H9 (cell line): ENCODE results near the gene ACMSD. TPM values are rescaled to one million over a fixed set of nuclear protein-coding genes. Genes with fewer than 3 reads are reported as not detected.

Source experiments
- DNase-seq: peaks from one replicate; pipeline ENCODE4 v3.0.0-alpha.2; 2017
- H2AFZ ChIP-seq: one replicate; pipeline ENCODE4 v1.6.1; 2013; ENCODE audit warnings: mild to moderate bottlenecking, low read length, control low read depth, moderate library complexity
- H2AK5ac ChIP-seq: 2 replicates; pipeline ENCODE4 v1.6.1; 2013; ENCODE audit warnings: low read length, control low read depth, mixed read lengths; ENCODE audit not compliant: insufficient read length
- H2BK120ac ChIP-seq: one replicate; pipeline ENCODE4 v1.6.1; 2013; ENCODE audit warnings: low read depth, mild to moderate bottlenecking, low read length, control low read depth, inconsistent platforms; ENCODE audit not compliant: poor library complexity, severe bottlenecking
- H2BK12ac ChIP-seq: 2 replicates; pipeline ENCODE4 v1.6.1; 2013; ENCODE audit warnings: low read length, control low read depth, mixed read lengths, low read depth; ENCODE audit not compliant: insufficient read length
- H2BK15ac ChIP-seq: 2 replicates; pipeline ENCODE4 v1.6.1; 2013; ENCODE audit warnings: low read depth, low read length, control low read depth
- H2BK20ac ChIP-seq: one replicate; pipeline ENCODE4 v1.6.1; 2013; ENCODE audit warnings: low read depth, mild to moderate bottlenecking, low read length, control low read depth, inconsistent platforms; ENCODE audit not compliant: poor library complexity, severe bottlenecking
- H2BK5ac ChIP-seq: 2 replicates; pipeline ENCODE4 v1.6.1; 2013; ENCODE audit warnings: low read length, control low read depth, mixed read lengths; ENCODE audit not compliant: insufficient read length
- H3K14ac ChIP-seq: 2 replicates; pipeline ENCODE4 v1.6.1; 2013; ENCODE audit warnings: low read length, control low read depth; ENCODE audit not compliant: insufficient read depth
- H3K18ac ChIP-seq: 2 replicates; pipeline ENCODE4 v1.6.1; 2013; ENCODE audit warnings: low read depth, mild to moderate bottlenecking, mixed read lengths, low read length, control low read depth; ENCODE audit not compliant: insufficient read length
- H3K23ac ChIP-seq: 2 replicates; pipeline ENCODE4 v1.6.1; 2013; ENCODE audit warnings: low read length, control low read depth, mixed read lengths, low read depth; ENCODE audit not compliant: insufficient read length
- H3K23me2 ChIP-seq: 2 replicates; pipeline ENCODE4 v1.6.1; 2013; ENCODE audit warnings: low read depth, mild to moderate bottlenecking, mixed read lengths, low read length, control low read depth; ENCODE audit not compliant: insufficient read length, poor library complexity, severe bottlenecking
- H3K27ac ChIP-seq: 2 replicates; pipeline ENCODE4 v1.5.1; 2013; ENCODE audit warnings: low read length, control low read depth, mixed read lengths, low read depth; ENCODE audit not compliant: insufficient read length
- H3K27me3 ChIP-seq: 2 replicates; pipeline ENCODE4 v1.6.1; 2013; ENCODE audit warnings: low read length, control low read depth, inconsistent platforms; ENCODE audit not compliant: insufficient read depth
- H3K4ac ChIP-seq: 2 replicates; pipeline ENCODE4 v1.6.1; 2013; ENCODE audit warnings: low read depth, mild to moderate bottlenecking, control low read depth, inconsistent platforms, low read length, moderate library complexity
- H3K4me1 ChIP-seq: 2 replicates; pipeline ENCODE4 v1.6.1; 2013; ENCODE audit warnings: low read length, control low read depth, inconsistent platforms; ENCODE audit not compliant: insufficient read depth
- H3K4me2 ChIP-seq: 2 replicates; pipeline ENCODE4 v1.6.1; 2013; ENCODE audit warnings: low read length, control low read depth, mixed read lengths; ENCODE audit not compliant: insufficient read length, insufficient read depth
- H3K56ac ChIP-seq: 2 replicates; pipeline ENCODE4 v1.6.1; 2013; ENCODE audit warnings: low read depth, mild to moderate bottlenecking, mixed read lengths, low read length, control low read depth; ENCODE audit not compliant: insufficient read length
- H3K79me1 ChIP-seq: 2 replicates; pipeline ENCODE4 v1.6.1; 2013; ENCODE audit warnings: low read depth, mild to moderate bottlenecking, moderate library complexity, low read length, control low read depth, inconsistent platforms; ENCODE audit not compliant: insufficient read depth, poor library complexity, severe bottlenecking
- H3K79me2 ChIP-seq: 2 replicates; pipeline ENCODE4 v1.6.1; 2013; ENCODE audit warnings: low read length, control low read depth, inconsistent platforms; ENCODE audit not compliant: insufficient read depth
- H3K9ac ChIP-seq: 2 replicates; pipeline ENCODE4 v1.6.1; 2013; ENCODE audit warnings: low read length, control low read depth, mixed read lengths; ENCODE audit not compliant: insufficient read length; ENCODE audit errors: extremely low read depth
- H3K9me3 ChIP-seq: one replicate; pipeline ENCODE4 v1.6.1; 2013; ENCODE audit warnings: low read depth, low read length, inconsistent platforms; ENCODE audit not compliant: control insufficient read depth
- H3T11ph ChIP-seq: one replicate; pipeline ENCODE4 v1.6.1; 2013; ENCODE audit warnings: mild to moderate bottlenecking, low read length, control low read depth, inconsistent platforms
- H4K20me1 ChIP-seq: one replicate; pipeline ENCODE4 v1.6.1; 2013; ENCODE audit not compliant: control insufficient read depth, insufficient read length, insufficient read depth
- H4K5ac ChIP-seq: 2 replicates; pipeline ENCODE4 v1.6.1; 2013; ENCODE audit warnings: low read depth, mild to moderate bottlenecking, mixed read lengths, low read length, control low read depth; ENCODE audit not compliant: insufficient read length
- H4K8ac ChIP-seq: replicated peaks from 2 replicates; pipeline ENCODE4 v1.6.1; 2013; ENCODE audit warnings: low read length, control low read depth, mixed read lengths, low read depth; ENCODE audit not compliant: insufficient read length
- H4K91ac ChIP-seq: 2 replicates; pipeline ENCODE4 v1.6.1; 2013; ENCODE audit warnings: low read depth, mild to moderate bottlenecking, moderate library complexity, mixed read lengths, low read length, control low read depth; ENCODE audit not compliant: insufficient read length
- H3K27ac Mint-ChIP-seq, 3 experiments: 2 replicates in 2 of 3; 3 replicates in 1 of 3; pipeline ENCODE4 v1.8.0; 2020 to 2021; ENCODE audit warnings: mixed read lengths in 3 of 3, mild to moderate bottlenecking in 1 of 3, moderate library complexity in 1 of 3
- H3K27me3 Mint-ChIP-seq: 2 replicates; pipeline ENCODE4 v1.8.0; 2021; ENCODE audit warnings: low read depth, mild to moderate bottlenecking, moderate library complexity, mixed read lengths
- H3K36me3 Mint-ChIP-seq, 3 experiments: 2 replicates in 2 of 3; 3 replicates in 1 of 3; pipeline ENCODE4 v1.8.0; 2020 to 2021; ENCODE audit warnings: low read depth in 3 of 3, mixed read lengths in 3 of 3; ENCODE audit not compliant: insufficient read depth in 1 of 3
- H3K4me1 Mint-ChIP-seq, 2 experiments: 2 replicates each; pipeline ENCODE4 v1.8.0; 2020; ENCODE audit warnings: mixed read lengths in 2 of 2
- H3K4me3 Mint-ChIP-seq, 2 experiments: 2 replicates in 1 of 2; 3 replicates in 1 of 2; pipeline ENCODE4 v1.8.0; 2020 to 2021; ENCODE audit warnings: mild to moderate bottlenecking in 2 of 2, mixed read lengths in 2 of 2, moderate library complexity in 1 of 2
- H3K9me3 Mint-ChIP-seq, 2 experiments: 2 replicates in 1 of 2; 3 replicates in 1 of 2; pipeline ENCODE4 v1.8.0; 2020; ENCODE audit warnings: mild to moderate bottlenecking in 2 of 2, mixed read lengths in 2 of 2, moderate library complexity in 1 of 2
- WGBS: extraction: QIAGEN DNeasy Blood & Tissue Kit; methylation state at CpG from one replicate; pipeline ENCODE4 v1.1.7; 2013; ENCODE audit warnings: missing lambda C conversion rate, low lambda C conversion rate, mixed read lengths; ENCODE audit not compliant: insufficient read length; ENCODE audit errors: extremely low coverage; 5-methylcytosine and 5-hydroxymethylcytosine counted together
- total RNA-seq: library from RNA; stranded (reverse); gene quantifications from 2 replicates; pipeline ENCODE4 v1.2.1, GENCODE V29; 2021
- TF ChIP-seq, protein P1 (sequence below): fragments of 200-600 bp; sonication (generic); conservative IDR thresholded peaks from 3 replicates; pipeline ENCODE4 v1.8.0; 2021; ENCODE audit warnings: antibody characterized with exemption, mild to moderate bottlenecking

Gene ACMSD
- total RNA-seq, 1 experiment from 2014 or later = not detected

GRCh38 chr2:134815741-134816140 is 22.7 kb upstream of the ACMSD start:
- H3K27me3 ChIP-seq = no peaks in the 10 kb centered on the region
- H3K4me1 ChIP-seq = no peaks in the 10 kb centered on the region
- no peak overlapping the region for H2BK120ac ChIP-seq
- H3K27me3 Mint-ChIP-seq = peaks cover 1% of the 10 kb centered on the region
- no peak overlapping the region for H4K8ac ChIP-seq
- H2AFZ ChIP-seq = no peak overlapping the region
- H2AK5ac ChIP-seq = no peak overlapping the region
- no peaks in the 10 kb centered on the region for H3K4me1 Mint-ChIP-seq
- no peak overlapping the region for H2BK12ac ChIP-seq
- H4K5ac ChIP-seq = no peak overlapping the region
- no peak overlapping the region for H2BK5ac ChIP-seq
- H3K27ac Mint-ChIP-seq = no peak overlapping the region
- H3K36me3 Mint-ChIP-seq = peaks cover 7 to 13% (median 12%) of the 10 kb centered on the region in 3 experiments
- no peak overlapping the region for H3T11ph ChIP-seq
- no peak overlapping the region for H3K23ac ChIP-seq
- no peak overlapping the region for H3K14ac ChIP-seq
- H3K56ac ChIP-seq = no peak overlapping the region
- no peak overlapping the region for H2BK15ac ChIP-seq
- WGBS = no CpG with 5 or more reads among the region's 1 CpG
- H4K91ac ChIP-seq = no peak overlapping the region
- H2BK20ac ChIP-seq = no peak overlapping the region
- H3K4me3 Mint-ChIP-seq = no peak overlapping the region
- H3K23me2 ChIP-seq = no peaks in the 10 kb centered on the region
- no peaks in the 10 kb centered on the region for H4K20me1 ChIP-seq
- no peak for DNase-seq
- no peak overlapping the region for H3K9ac ChIP-seq
- H3K79me2 ChIP-seq = no peaks in the 10 kb centered on the region
- H3K4ac ChIP-seq = no peak overlapping the region
- no peak overlapping the region for H3K27ac ChIP-seq
- no peak overlapping the region for H3K18ac ChIP-seq
- TF ChIP-seq, protein P1, sequence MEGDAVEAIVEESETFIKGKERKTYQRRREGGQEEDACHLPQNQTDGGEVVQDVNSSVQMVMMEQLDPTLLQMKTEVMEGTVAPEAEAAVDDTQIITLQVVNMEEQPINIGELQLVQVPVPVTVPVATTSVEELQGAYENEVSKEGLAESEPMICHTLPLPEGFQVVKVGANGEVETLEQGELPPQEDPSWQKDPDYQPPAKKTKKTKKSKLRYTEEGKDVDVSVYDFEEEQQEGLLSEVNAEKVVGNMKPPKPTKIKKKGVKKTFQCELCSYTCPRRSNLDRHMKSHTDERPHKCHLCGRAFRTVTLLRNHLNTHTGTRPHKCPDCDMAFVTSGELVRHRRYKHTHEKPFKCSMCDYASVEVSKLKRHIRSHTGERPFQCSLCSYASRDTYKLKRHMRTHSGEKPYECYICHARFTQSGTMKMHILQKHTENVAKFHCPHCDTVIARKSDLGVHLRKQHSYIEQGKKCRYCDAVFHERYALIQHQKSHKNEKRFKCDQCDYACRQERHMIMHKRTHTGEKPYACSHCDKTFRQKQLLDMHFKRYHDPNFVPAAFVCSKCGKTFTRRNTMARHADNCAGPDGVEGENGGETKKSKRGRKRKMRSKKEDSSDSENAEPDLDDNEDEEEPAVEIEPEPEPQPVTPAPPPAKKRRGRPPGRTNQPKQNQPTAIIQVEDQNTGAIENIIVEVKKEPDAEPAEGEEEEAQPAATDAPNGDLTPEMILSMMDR = no peak
- no peaks in the 10 kb centered on the region for H3K9me3 ChIP-seq
- peaks cover 15 to 18% of the 10 kb centered on the region in 2 experiments for H3K9me3 Mint-ChIP-seq
- H3K4me2 ChIP-seq = no peak overlapping the region
- no peaks in the 10 kb centered on the region for H3K79me1 ChIP-seq
